ENCODE data around the gene P2RX6. TPM values are rescaled to one million over a fixed set of nuclear protein-coding genes. Genes with fewer than 3 reads are reported as not detected.
"Not testable (repeated sequence)": the region's sequence is repeated elsewhere in the genome, so short reads cannot be mapped to it uniquely, and the experiment has no call there.

Gene P2RX6
- total and polyA plus RNA-seq, 2 donors = 0.66 to 0.87 TPM

- Histone ChIP-seq H3K27me3 (ENCODE audit: control insufficient read depth in 2 of 2, insufficient read depth in 1 of 2, low read length in 1 of 2) (peaks cover 0 to 2% of the 10 kb centered on the region in 2 donors), H3K4me1 (ENCODE audit: control insufficient read depth in 2 of 2, insufficient read depth in 2 of 2, low read length in 2 of 2) (no peaks in the 10 kb centered on the region), H3K36me3 (ENCODE audit: control insufficient read depth in 2 of 2, insufficient read depth in 2 of 2, low read length in 1 of 2) (no peaks in the 10 kb centered on the region), H3K4me3 (ENCODE audit: low read length in 2 of 2) (no peak overlapping the region), H3K27ac (ENCODE audit: low read depth in 1 of 2, low read length in 1 of 2) (no peak overlapping the region), H3K9me3 (ENCODE audit: control insufficient read depth in 2 of 2, insufficient read depth in 1 of 2, low read length in 1 of 2) (no peaks in the 10 kb centered on the region)
- 96% methylated on average over 28 of the region's 28 CpGs for WGBS
- DNase-seq (ENCODE audit: low read depth in 6 of 9, low spot score in 9 of 9) = no peak
Observed at GRCh38 chr22:21067075-21067900, 52.3 kb downstream of the P2RX6 start.

- H3K27ac ChIP-seq (ENCODE audit: low read depth in 1 of 2, low read length in 1 of 2) = no peak overlapping the region
- WGBS = 94% methylated on average over 12 of the region's 12 CpGs
- no peak for DNase-seq (ENCODE audit: low read depth in 6 of 9, low spot score in 9 of 9)
- H3K9me3 ChIP-seq (ENCODE audit: control insufficient read depth in 2 of 2, insufficient read depth in 1 of 2, low read length in 1 of 2) = no peaks in the 10 kb centered on the region
- H3K36me3 ChIP-seq (ENCODE audit: control insufficient read depth in 2 of 2, insufficient read depth in 2 of 2, low read length in 1 of 2) = no peaks in the 10 kb centered on the region
- peaks cover 0 to 2% of the 10 kb centered on the region in 2 donors for H3K27me3 ChIP-seq (ENCODE audit: control insufficient read depth in 2 of 2, insufficient read depth in 1 of 2, low read length in 1 of 2)
- H3K4me3 ChIP-seq (ENCODE audit: low read length in 2 of 2) = no peak overlapping the region
- no peaks in the 10 kb centered on the region for H3K4me1 ChIP-seq (ENCODE audit: control insufficient read depth in 2 of 2, insufficient read depth in 2 of 2, low read length in 2 of 2)
Observed at GRCh38 chr22:21067901-21068680, 53.1 kb downstream of the P2RX6 start.

- 95% methylated on average over 4 of the region's 4 CpGs for WGBS
- H3K27ac ChIP-seq (ENCODE audit: low read depth in 1 of 2, low read length in 1 of 2) = no peak overlapping the region
- no peak for DNase-seq (ENCODE audit: low read depth in 6 of 9, low spot score in 9 of 9)
- H3K27me3 ChIP-seq (ENCODE audit: control insufficient read depth in 2 of 2, insufficient read depth in 1 of 2, low read length in 1 of 2) = peaks cover 0 to 2% of the 10 kb centered on the region in 2 donors
- no peaks in the 10 kb centered on the region for H3K4me1 ChIP-seq (ENCODE audit: control insufficient read depth in 2 of 2, insufficient read depth in 2 of 2, low read length in 2 of 2)
- no peaks in the 10 kb centered on the region for H3K9me3 ChIP-seq (ENCODE audit: control insufficient read depth in 2 of 2, insufficient read depth in 1 of 2, low read length in 1 of 2)
- H3K36me3 ChIP-seq (ENCODE audit: control insufficient read depth in 2 of 2, insufficient read depth in 2 of 2, low read length in 1 of 2) = no peaks in the 10 kb centered on the region
- no peak overlapping the region for H3K4me3 ChIP-seq (ENCODE audit: low read length in 2 of 2)
Observed at GRCh38 chr22:21068681-21069276, 53.8 kb downstream of the P2RX6 start.

- no peaks in the 10 kb centered on the region for H3K4me1 ChIP-seq (ENCODE audit: control insufficient read depth in 2 of 2, insufficient read depth in 2 of 2, low read length in 2 of 2)
- H3K4me3 ChIP-seq (ENCODE audit: low read length in 2 of 2) = no peak overlapping the region
- H3K36me3 ChIP-seq (ENCODE audit: control insufficient read depth in 2 of 2, insufficient read depth in 2 of 2, low read length in 1 of 2) = no peaks in the 10 kb centered on the region
- H3K9me3 ChIP-seq (ENCODE audit: control insufficient read depth in 2 of 2, insufficient read depth in 1 of 2, low read length in 1 of 2) = no peaks in the 10 kb centered on the region
- no peak for DNase-seq (ENCODE audit: low read depth in 6 of 9, low spot score in 9 of 9)
- H3K27ac ChIP-seq (ENCODE audit: low read depth in 1 of 2, low read length in 1 of 2) = no peak overlapping the region
- peaks cover 0 to 4% of the 10 kb centered on the region in 2 donors for H3K27me3 ChIP-seq (ENCODE audit: control insufficient read depth in 2 of 2, insufficient read depth in 1 of 2, low read length in 1 of 2)
- WGBS = 76% methylated on average over 5 of the region's 5 CpGs
Observed at GRCh38 chr22:21069375-21069774, 54.4 kb downstream of the P2RX6 start.

DNA sequence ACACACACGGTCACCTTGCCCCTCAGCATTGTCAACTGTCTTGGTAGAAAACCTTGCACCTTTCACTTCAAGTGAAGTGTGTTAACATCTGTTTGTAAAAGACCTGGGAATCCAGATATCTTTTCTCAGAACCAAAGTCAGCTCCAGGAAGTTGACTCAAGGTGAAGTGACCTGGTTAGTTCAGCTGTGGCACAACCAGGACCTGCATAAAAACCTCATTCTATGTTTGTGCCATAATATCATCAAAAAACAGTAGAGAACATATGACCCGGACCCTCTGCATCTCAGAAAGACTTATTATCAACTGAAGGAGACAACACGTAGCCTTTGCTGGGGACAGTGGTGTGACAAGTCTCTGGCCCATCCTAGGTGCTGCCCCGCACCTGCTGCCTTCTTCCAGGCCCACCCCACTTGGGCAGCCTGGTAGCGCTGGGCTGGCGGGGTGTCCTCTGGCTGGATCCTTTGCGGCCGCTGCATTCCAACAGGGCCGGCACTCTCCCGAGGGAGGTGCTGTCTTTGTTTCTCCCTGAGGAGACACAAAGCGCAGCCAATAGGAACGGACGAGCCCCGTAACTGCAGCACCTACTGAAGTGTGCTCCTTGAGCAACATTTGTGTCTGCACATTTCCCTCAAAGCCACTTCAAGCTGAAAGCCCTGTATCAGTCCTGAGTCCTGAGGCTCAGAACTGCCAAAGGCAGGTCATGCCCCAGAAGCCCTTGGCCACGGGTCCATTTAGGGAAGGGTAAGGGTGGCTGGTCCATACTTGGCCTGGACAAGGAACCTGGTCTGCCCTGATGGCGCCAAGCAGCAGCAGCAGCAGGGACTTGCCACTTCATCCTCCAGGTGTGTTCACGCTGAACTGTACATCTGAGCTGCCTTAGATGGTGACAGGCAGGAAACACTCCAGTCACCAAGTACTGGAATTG, 56.0 kb downstream of the P2RX6 start:
- whole genome bisulfite sequencing = 93% methylated on average over 17 of the region's 17 CpGs
- no peak for DNase-seq (ENCODE audit: low read depth in 6 of 9, low spot score in 9 of 9)

DNA sequence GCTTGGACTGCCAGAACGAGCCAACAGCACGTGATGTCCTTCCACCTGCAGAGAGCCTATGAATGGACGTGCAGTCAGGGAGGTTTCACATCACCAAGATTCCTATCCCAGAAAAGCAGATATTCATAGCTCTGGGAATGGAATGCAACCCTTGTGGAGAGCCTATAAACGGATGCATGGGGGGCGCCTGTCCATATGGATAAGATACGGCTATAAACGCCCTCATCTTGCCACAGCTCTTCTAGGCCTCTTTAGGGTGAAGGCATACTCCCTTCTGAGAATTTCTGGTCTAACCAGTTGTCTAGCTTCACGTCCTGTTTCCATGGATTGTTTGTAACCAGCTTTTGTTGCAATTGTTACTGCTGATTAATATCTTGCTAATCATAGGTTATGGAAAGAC, 56.8 kb downstream of the P2RX6 start:
- DNase-seq (ENCODE audit: low read depth in 6 of 9, low spot score in 9 of 9) = not testable (repeated sequence)

More for the DNA sequence above, 56.0 kb downstream of the P2RX6 start:
- no peaks in the 10 kb centered on the region for H3K4me1 ChIP-seq (ENCODE audit: control insufficient read depth in 2 of 2, insufficient read depth in 2 of 2, low read length in 2 of 2)
- H3K27me3 ChIP-seq (ENCODE audit: control insufficient read depth in 2 of 2, insufficient read depth in 1 of 2, low read length in 1 of 2) = peaks cover 0 to 2% of the 10 kb centered on the region in 2 donors
- no peaks in the 10 kb centered on the region for H3K9me3 ChIP-seq (ENCODE audit: control insufficient read depth in 2 of 2, insufficient read depth in 1 of 2, low read length in 1 of 2)
- no peak overlapping the region for H3K4me3 ChIP-seq (ENCODE audit: low read length in 2 of 2)
- no peaks in the 10 kb centered on the region for H3K36me3 ChIP-seq (ENCODE audit: control insufficient read depth in 2 of 2, insufficient read depth in 2 of 2, low read length in 1 of 2)
- no peak overlapping the region for H3K27ac ChIP-seq (ENCODE audit: low read depth in 1 of 2, low read length in 1 of 2)

GRCh38 chr22:21073023-21073422, 58.1 kb downstream of the P2RX6 start:
- no peak overlapping the region for H3K27ac ChIP-seq (ENCODE audit: low read depth in 1 of 2, low read length in 1 of 2)
- H3K27me3 ChIP-seq (ENCODE audit: control insufficient read depth in 2 of 2, insufficient read depth in 1 of 2, low read length in 1 of 2) = peaks cover 0 to 2% of the 10 kb centered on the region in 2 donors
- DNase-seq (ENCODE audit: low read depth in 6 of 9, low spot score in 9 of 9) = no peak
- no peaks in the 10 kb centered on the region for H3K36me3 ChIP-seq (ENCODE audit: control insufficient read depth in 2 of 2, insufficient read depth in 2 of 2, low read length in 1 of 2)
- no peak overlapping the region for H3K4me3 ChIP-seq (ENCODE audit: low read length in 2 of 2)
- H3K4me1 ChIP-seq (ENCODE audit: control insufficient read depth in 2 of 2, insufficient read depth in 2 of 2, low read length in 2 of 2) = no peaks in the 10 kb centered on the region
- WGBS = 88% methylated on average over 3 of the region's 3 CpGs
- no peaks in the 10 kb centered on the region for H3K9me3 ChIP-seq (ENCODE audit: control insufficient read depth in 2 of 2, insufficient read depth in 1 of 2, low read length in 1 of 2)

More for the DNA sequence above, 56.8 kb downstream of the P2RX6 start:
- not testable (repeated sequence) for H3K36me3 ChIP-seq (ENCODE audit: control insufficient read depth in 2 of 2, insufficient read depth in 2 of 2, low read length in 1 of 2); H3K27me3 ChIP-seq (ENCODE audit: control insufficient read depth in 2 of 2, insufficient read depth in 1 of 2, low read length in 1 of 2); H3K4me1 ChIP-seq (ENCODE audit: control insufficient read depth in 2 of 2, insufficient read depth in 2 of 2, low read length in 2 of 2); H3K9me3 ChIP-seq (ENCODE audit: control insufficient read depth in 2 of 2, insufficient read depth in 1 of 2, low read length in 1 of 2); H3K4me3 ChIP-seq (ENCODE audit: low read length in 2 of 2); H3K27ac ChIP-seq (ENCODE audit: low read depth in 1 of 2, low read length in 1 of 2)
- WGBS = 85% methylated on average over 8 of the region's 8 CpGs

DNA sequence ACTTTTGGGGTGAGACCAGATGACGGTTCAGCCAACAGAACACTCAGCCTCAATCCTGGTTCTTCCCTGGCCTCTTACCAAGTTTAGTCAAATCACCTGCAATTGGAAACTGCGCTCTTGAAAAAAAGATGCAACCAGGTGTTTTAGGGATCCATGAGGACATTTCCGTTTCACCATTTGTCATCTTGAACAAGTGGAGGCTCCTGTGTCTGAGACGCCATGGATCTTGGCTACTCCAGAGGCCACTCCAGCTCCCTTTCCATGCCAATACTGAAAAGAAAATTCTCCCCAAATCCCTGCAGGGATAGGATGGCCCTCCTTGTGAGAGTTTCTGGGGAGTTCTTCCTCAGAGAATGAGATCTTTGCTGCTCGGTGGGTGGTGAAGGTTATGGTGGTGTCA, 58.5 kb downstream of the P2RX6 start:
- no peak overlapping the region for H3K4me3 ChIP-seq (ENCODE audit: low read length in 2 of 2)
- 95% methylated on average over 5 of the region's 5 CpGs for WGBS
- no peak for DNase-seq (ENCODE audit: low read depth in 6 of 9, low spot score in 9 of 9)
- H3K9me3 ChIP-seq (ENCODE audit: control insufficient read depth in 2 of 2, insufficient read depth in 1 of 2, low read length in 1 of 2) = no peaks in the 10 kb centered on the region
- H3K27me3 ChIP-seq (ENCODE audit: control insufficient read depth in 2 of 2, insufficient read depth in 1 of 2, low read length in 1 of 2) = peaks cover 0 to 2% of the 10 kb centered on the region in 2 donors
- no peaks in the 10 kb centered on the region for H3K36me3 ChIP-seq (ENCODE audit: control insufficient read depth in 2 of 2, insufficient read depth in 2 of 2, low read length in 1 of 2)
- H3K27ac ChIP-seq (ENCODE audit: low read depth in 1 of 2, low read length in 1 of 2) = no peak overlapping the region
- H3K4me1 ChIP-seq (ENCODE audit: control insufficient read depth in 2 of 2, insufficient read depth in 2 of 2, low read length in 2 of 2) = no peaks in the 10 kb centered on the region
